ENCODE results near the gene ZNF274. TPM values are rescaled to one million over a fixed set of nuclear protein-coding genes. Genes with fewer than 3 reads are reported as not detected.

The ZNF274 gene
- total and polyA plus RNA-seq, 9 of the 15 experiments (the other 6 are each of a cell fraction or from before 2014, with no cell fraction given): 5.2 to 37.0 (median 28.1) TPM

DNA sequence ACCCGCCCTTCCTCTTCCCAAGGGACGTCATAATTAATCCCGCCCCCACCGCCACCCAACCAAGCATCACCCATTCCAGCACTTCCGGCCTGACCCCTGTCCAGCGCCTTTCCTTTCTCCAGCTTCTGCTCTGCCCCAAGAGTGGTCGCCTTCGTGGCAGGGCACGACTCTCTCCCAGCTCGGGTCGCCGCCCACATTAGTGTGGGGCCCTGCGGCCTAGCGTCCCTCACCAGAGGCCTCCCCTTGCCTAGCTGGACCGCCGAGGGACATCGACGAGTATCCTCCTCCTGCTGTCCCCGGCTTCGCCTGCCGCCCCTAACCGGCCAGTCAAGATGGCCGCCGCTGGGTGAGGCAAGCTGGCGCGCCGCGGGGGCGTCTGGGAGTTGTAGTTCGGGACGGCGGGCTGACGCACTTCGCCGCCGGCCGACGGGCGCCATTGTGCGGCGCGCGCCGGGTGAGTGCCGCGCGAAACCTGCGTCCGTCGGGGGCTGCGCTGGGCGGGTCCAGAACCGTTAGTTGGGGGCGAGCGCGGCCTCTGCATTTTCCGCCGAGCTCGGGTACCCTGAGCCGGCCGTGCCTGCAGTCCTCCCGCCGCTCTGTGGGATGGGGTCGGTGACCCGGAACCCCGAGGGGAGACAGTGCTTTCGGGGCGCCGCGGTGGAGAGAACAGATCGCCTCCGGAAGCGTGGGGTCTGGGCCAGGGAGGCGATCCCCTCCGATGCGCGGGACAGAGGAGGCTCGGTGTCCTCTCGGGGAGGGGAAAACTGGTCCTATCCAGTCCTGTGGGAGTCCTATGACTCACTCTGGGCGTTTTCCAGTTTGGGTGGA is at the start of gene ZNF274 (continued):
- no peak for TF ChIP-seq ZNF512 (tag; IDR thresholded peaks at IDR 0.05)
- TF ChIP-seq, protein P1, sequence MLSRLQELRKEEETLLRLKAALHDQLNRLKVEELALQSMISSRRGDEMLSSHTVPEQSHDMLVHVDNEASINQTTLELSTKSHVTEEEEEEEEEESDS (CRISPR knock-in tag; IDR thresholded peaks at IDR 0.05): no peak
- TF ChIP-seq BDP1 (IDR thresholded peaks at IDR 0.05; ENCODE audit: insufficient read depth, insufficient read length): no peak
- TF ChIP-seq ZNF232 (CRISPR knock-in tag; IDR thresholded peaks at IDR 0.05): no peak
- 0 out of 2 replicates have a peak, but pooled peaks have one; percentile 68 for TF ChIP-seq ZNF644 (tag; IDR thresholded peaks at IDR 0.05; ENCODE audit: low read depth)
- TF ChIP-seq SREBF2 (CRISPR knock-in tag; IDR thresholded peaks at IDR 0.05): no peak
- peak; percentile 69; the same call in 1 of the 2 replicates for TF ChIP-seq SPI1 (IDR thresholded peaks at IDR 0.05; ENCODE audit: borderline replicate concordance, low read depth, low read length)
- TF ChIP-seq, protein P2, sequence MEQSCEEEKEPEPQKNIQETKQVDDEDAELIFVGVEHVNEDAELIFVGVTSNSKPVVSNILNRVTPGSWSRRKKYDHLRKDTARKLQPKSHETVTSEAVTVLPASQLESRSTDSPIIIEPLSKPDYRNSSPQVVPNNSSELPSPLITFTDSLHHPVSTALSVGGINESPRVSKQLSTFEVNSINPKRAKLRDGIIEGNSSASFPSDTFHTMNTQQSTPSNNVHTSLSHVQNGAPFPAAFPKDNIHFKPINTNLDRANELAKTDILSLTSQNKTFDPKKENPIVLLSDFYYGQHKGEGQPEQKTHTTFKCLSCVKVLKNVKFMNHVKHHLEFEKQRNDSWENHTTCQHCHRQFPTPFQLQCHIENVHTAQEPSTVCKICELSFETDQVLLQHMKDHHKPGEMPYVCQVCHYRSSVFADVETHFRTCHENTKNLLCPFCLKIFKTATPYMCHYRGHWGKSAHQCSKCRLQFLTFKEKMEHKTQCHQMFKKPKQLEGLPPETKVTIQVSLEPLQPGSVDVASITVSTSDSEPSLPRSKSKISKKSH (CRISPR knock-in tag; IDR thresholded peaks at IDR 0.05): no peak
- no peak for TF ChIP-seq PCBP2 (IDR thresholded peaks at IDR 0.05; ENCODE audit: low read depth, low read length, poor library complexity, severe bottlenecking)
- TF ChIP-seq KAT8 (IDR thresholded peaks at IDR 0.05; ENCODE audit: low read depth): no peak
- TF ChIP-seq POLR2A (conservative IDR thresholded peaks at IDR 0.05): peak; percentile 98
- TF ChIP-seq LCOR (CRISPR knock-in tag; IDR thresholded peaks at IDR 0.05): 0 out of 2 replicates have a peak, but pooled peaks have one; percentile 59
- peak; percentile 93 for TF ChIP-seq ZFX (CRISPR knock-in tag; IDR thresholded peaks at IDR 0.05)
- TF ChIP-seq MYNN (IDR thresholded peaks at IDR 0.05): no peak
- TF ChIP-seq MYNN (CRISPR knock-in tag; IDR thresholded peaks at IDR 0.05): no peak
- TF ChIP-seq, protein P3, sequence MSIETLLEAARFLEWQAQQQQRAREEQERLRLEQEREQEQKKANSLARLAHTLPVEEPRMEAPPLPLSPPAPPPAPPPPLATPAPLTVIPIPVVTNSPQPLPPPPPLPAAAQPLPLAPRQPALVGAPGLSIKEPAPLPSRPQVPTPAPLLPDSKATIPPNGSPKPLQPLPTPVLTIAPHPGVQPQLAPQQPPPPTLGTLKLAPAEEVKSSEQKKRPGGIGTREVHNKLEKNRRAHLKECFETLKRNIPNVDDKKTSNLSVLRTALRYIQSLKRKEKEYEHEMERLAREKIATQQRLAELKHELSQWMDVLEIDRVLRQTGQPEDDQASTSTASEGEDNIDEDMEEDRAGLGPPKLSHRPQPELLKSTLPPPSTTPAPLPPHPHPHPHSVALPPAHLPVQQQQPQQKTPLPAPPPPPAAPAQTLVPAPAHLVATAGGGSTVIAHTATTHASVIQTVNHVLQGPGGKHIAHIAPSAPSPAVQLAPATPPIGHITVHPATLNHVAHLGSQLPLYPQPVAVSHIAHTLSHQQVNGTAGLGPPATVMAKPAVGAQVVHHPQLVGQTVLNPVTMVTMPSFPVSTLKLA (conservative IDR thresholded peaks at IDR 0.05): peak; percentile 39 to 66
- TF ChIP-seq SIN3A (IDR thresholded peaks at IDR 0.05; ENCODE audit: borderline replicate concordance in 2 of 2, control insufficient read depth in 1 of 2, low read depth in 2 of 2, low read length in 2 of 2): peak in 1 of 2 experiments; percentile 45; a peak in 1 of 4 replicates
- TF ChIP-seq ZSCAN32 (CRISPR knock-in tag; IDR thresholded peaks at IDR 0.05): no peak
- no peak for TF ChIP-seq POLR3A (IDR thresholded peaks at IDR 0.05; ENCODE audit: borderline replicate concordance, extremely low read depth, insufficient read depth, insufficient read length)
- TF ChIP-seq HINFP (tag; conservative IDR thresholded peaks at IDR 0.05; ENCODE audit: low read depth): no peak
- TF ChIP-seq, protein P4, sequence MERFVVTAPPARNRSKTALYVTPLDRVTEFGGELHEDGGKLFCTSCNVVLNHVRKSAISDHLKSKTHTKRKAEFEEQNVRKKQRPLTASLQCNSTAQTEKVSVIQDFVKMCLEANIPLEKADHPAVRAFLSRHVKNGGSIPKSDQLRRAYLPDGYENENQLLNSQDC (CRISPR knock-in tag; IDR thresholded peaks at IDR 0.05): no peak
